HG02571 (cell line): Measurements from ENCODE around the gene DHX16.

ENCODE experiments used
- ATAC-seq: cut with Tn5 transposase; IDR thresholded peaks from one replicate; pipeline ENCODE4 v1.9.1; 2021; ENCODE audit warnings: mild to moderate bottlenecking, moderate library complexity; ENCODE audit not compliant: unreplicated experiment

DHX16 gene

DNA sequence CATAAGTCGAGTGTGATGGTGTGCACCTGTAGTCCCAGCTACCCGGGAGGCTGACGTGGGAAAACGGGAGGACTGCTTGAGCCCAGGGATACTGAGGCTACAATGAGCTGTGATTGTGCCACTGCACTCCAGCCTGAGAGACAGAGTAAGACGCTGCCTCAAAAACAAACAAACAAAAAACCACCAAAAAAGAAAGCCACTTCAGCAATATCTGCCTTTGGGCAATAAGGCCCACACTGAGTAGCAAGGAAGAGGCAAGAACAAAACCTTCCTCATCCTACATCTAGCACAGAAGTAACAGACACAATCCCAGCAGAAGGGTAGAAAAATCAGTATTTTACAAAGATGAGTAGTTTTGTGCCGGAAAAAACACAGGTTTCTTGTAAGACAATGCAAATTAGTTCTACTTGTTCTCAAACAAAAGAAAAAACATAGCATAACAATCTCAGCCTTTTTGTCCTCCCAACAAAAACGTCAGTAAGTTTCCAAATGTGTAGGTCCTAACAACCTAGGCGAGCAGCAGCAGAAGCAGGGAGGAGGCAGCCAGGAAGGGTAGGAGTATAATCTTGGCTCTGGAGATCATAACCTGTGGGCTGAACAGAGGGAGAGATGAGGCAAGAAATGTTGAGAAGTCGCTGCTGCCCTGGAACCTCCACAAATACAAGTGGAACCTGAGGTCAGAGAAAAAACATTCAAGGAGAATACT is 61.5 kb downstream of the DHX16 start:
- ATAC-seq: no peak

DNA sequence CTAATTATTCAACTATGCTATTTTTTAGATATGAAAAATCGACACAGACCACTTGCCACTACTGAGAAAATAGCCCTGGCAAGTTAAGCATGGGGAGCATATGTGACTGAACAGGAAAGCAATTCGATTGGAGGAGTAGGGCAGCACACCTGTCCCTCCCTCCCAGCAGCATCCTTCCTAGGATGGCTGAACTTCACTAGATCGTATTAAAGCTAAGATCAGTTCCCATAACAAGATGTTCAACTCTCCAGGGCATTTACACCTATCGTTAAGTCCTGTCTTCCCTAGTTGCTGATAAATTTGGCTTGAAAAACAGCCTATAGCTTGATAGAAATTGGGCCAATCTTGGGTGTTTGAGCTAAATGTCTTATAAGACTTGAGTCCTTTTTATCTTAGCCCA is 62.7 kb downstream of the DHX16 start:
- ATAC-seq: no peak

DNA sequence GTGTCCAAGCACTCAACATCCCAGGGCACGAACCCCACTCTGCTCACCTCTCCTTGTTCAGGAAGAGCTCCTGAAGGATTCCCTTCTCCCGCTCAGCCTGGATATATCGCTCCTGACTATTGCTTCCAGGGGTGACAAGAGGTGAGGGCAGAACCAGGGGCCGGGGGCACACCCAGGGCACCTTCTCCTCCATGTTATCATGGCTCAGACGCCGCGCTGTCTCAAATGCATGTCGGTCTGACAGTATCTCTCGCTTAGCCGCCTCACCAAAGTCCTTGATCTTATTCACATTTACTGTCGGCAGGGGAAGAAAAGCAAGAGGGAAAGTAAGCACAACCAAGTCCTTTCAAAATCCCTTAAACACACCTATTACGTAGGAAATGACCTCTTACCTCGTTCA is 68.8 kb downstream of the DHX16 start:
- no peak for ATAC-seq
